H9 (cell line): Measurements from ENCODE around the gene PTER. TPM values are rescaled to one million over a fixed set of nuclear protein-coding genes. Genes with fewer than 3 reads are reported as not detected.

Experiments used
- DNase-seq: peaks from one replicate; pipeline ENCODE4 v3.0.0-alpha.2; 2017
- H2AFZ ChIP-seq: one replicate; pipeline ENCODE4 v1.6.1; 2013; ENCODE audit warnings: mild to moderate bottlenecking, low read length, control low read depth, moderate library complexity
- H2AK5ac ChIP-seq: 2 replicates; pipeline ENCODE4 v1.6.1; 2013; ENCODE audit warnings: low read length, control low read depth, mixed read lengths; ENCODE audit not compliant: insufficient read length
- H2BK120ac ChIP-seq: one replicate; pipeline ENCODE4 v1.6.1; 2013; ENCODE audit warnings: low read depth, mild to moderate bottlenecking, low read length, control low read depth, inconsistent platforms; ENCODE audit not compliant: poor library complexity, severe bottlenecking
- H2BK12ac ChIP-seq: 2 replicates; pipeline ENCODE4 v1.6.1; 2013; ENCODE audit warnings: low read length, control low read depth, mixed read lengths, low read depth; ENCODE audit not compliant: insufficient read length
- H2BK15ac ChIP-seq: 2 replicates; pipeline ENCODE4 v1.6.1; 2013; ENCODE audit warnings: low read depth, low read length, control low read depth
- H2BK20ac ChIP-seq: one replicate; pipeline ENCODE4 v1.6.1; 2013; ENCODE audit warnings: low read depth, mild to moderate bottlenecking, low read length, control low read depth, inconsistent platforms; ENCODE audit not compliant: poor library complexity, severe bottlenecking
- H2BK5ac ChIP-seq: 2 replicates; pipeline ENCODE4 v1.6.1; 2013; ENCODE audit warnings: low read length, control low read depth, mixed read lengths; ENCODE audit not compliant: insufficient read length
- H3K14ac ChIP-seq: 2 replicates; pipeline ENCODE4 v1.6.1; 2013; ENCODE audit warnings: low read length, control low read depth; ENCODE audit not compliant: insufficient read depth
- H3K18ac ChIP-seq: 2 replicates; pipeline ENCODE4 v1.6.1; 2013; ENCODE audit warnings: low read depth, mild to moderate bottlenecking, mixed read lengths, low read length, control low read depth; ENCODE audit not compliant: insufficient read length
- H3K23ac ChIP-seq: 2 replicates; pipeline ENCODE4 v1.6.1; 2013; ENCODE audit warnings: low read length, control low read depth, mixed read lengths, low read depth; ENCODE audit not compliant: insufficient read length
- H3K23me2 ChIP-seq: 2 replicates; pipeline ENCODE4 v1.6.1; 2013; ENCODE audit warnings: low read depth, mild to moderate bottlenecking, mixed read lengths, low read length, control low read depth; ENCODE audit not compliant: insufficient read length, poor library complexity, severe bottlenecking
- H3K27ac ChIP-seq: 2 replicates; pipeline ENCODE4 v1.5.1; 2013; ENCODE audit warnings: low read length, control low read depth, mixed read lengths, low read depth; ENCODE audit not compliant: insufficient read length
- H3K27me3 ChIP-seq: 2 replicates; pipeline ENCODE4 v1.6.1; 2013; ENCODE audit warnings: low read length, control low read depth, inconsistent platforms; ENCODE audit not compliant: insufficient read depth
- H3K4ac ChIP-seq: 2 replicates; pipeline ENCODE4 v1.6.1; 2013; ENCODE audit warnings: low read depth, mild to moderate bottlenecking, control low read depth, inconsistent platforms, low read length, moderate library complexity
- H3K4me1 ChIP-seq: 2 replicates; pipeline ENCODE4 v1.6.1; 2013; ENCODE audit warnings: low read length, control low read depth, inconsistent platforms; ENCODE audit not compliant: insufficient read depth
- H3K4me2 ChIP-seq: 2 replicates; pipeline ENCODE4 v1.6.1; 2013; ENCODE audit warnings: low read length, control low read depth, mixed read lengths; ENCODE audit not compliant: insufficient read length, insufficient read depth
- H3K56ac ChIP-seq: 2 replicates; pipeline ENCODE4 v1.6.1; 2013; ENCODE audit warnings: low read depth, mild to moderate bottlenecking, mixed read lengths, low read length, control low read depth; ENCODE audit not compliant: insufficient read length
- H3K79me1 ChIP-seq: 2 replicates; pipeline ENCODE4 v1.6.1; 2013; ENCODE audit warnings: low read depth, mild to moderate bottlenecking, moderate library complexity, low read length, control low read depth, inconsistent platforms; ENCODE audit not compliant: insufficient read depth, poor library complexity, severe bottlenecking
- H3K79me2 ChIP-seq: 2 replicates; pipeline ENCODE4 v1.6.1; 2013; ENCODE audit warnings: low read length, control low read depth, inconsistent platforms; ENCODE audit not compliant: insufficient read depth
- H3K9ac ChIP-seq: 2 replicates; pipeline ENCODE4 v1.6.1; 2013; ENCODE audit warnings: low read length, control low read depth, mixed read lengths; ENCODE audit not compliant: insufficient read length; ENCODE audit errors: extremely low read depth
- H3K9me3 ChIP-seq: one replicate; pipeline ENCODE4 v1.6.1; 2013; ENCODE audit warnings: low read depth, low read length, inconsistent platforms; ENCODE audit not compliant: control insufficient read depth
- H3T11ph ChIP-seq: one replicate; pipeline ENCODE4 v1.6.1; 2013; ENCODE audit warnings: mild to moderate bottlenecking, low read length, control low read depth, inconsistent platforms
- H4K20me1 ChIP-seq: one replicate; pipeline ENCODE4 v1.6.1; 2013; ENCODE audit not compliant: control insufficient read depth, insufficient read length, insufficient read depth
- H4K5ac ChIP-seq: 2 replicates; pipeline ENCODE4 v1.6.1; 2013; ENCODE audit warnings: low read depth, mild to moderate bottlenecking, mixed read lengths, low read length, control low read depth; ENCODE audit not compliant: insufficient read length
- H4K8ac ChIP-seq: replicated peaks from 2 replicates; pipeline ENCODE4 v1.6.1; 2013; ENCODE audit warnings: low read length, control low read depth, mixed read lengths, low read depth; ENCODE audit not compliant: insufficient read length
- H4K91ac ChIP-seq: 2 replicates; pipeline ENCODE4 v1.6.1; 2013; ENCODE audit warnings: low read depth, mild to moderate bottlenecking, moderate library complexity, mixed read lengths, low read length, control low read depth; ENCODE audit not compliant: insufficient read length
- H3K27ac Mint-ChIP-seq, 3 experiments: 2 replicates in 2 of 3; 3 replicates in 1 of 3; pipeline ENCODE4 v1.8.0; 2020 to 2021; ENCODE audit warnings: mixed read lengths in 3 of 3, mild to moderate bottlenecking in 1 of 3, moderate library complexity in 1 of 3
- H3K27me3 Mint-ChIP-seq: 2 replicates; pipeline ENCODE4 v1.8.0; 2021; ENCODE audit warnings: low read depth, mild to moderate bottlenecking, moderate library complexity, mixed read lengths
- H3K36me3 Mint-ChIP-seq, 3 experiments: 2 replicates in 2 of 3; 3 replicates in 1 of 3; pipeline ENCODE4 v1.8.0; 2020 to 2021; ENCODE audit warnings: low read depth in 3 of 3, mixed read lengths in 3 of 3; ENCODE audit not compliant: insufficient read depth in 1 of 3
- H3K4me1 Mint-ChIP-seq, 2 experiments: 2 replicates each; pipeline ENCODE4 v1.8.0; 2020; ENCODE audit warnings: mixed read lengths in 2 of 2
- H3K4me3 Mint-ChIP-seq, 2 experiments: 2 replicates in 1 of 2; 3 replicates in 1 of 2; pipeline ENCODE4 v1.8.0; 2020 to 2021; ENCODE audit warnings: mild to moderate bottlenecking in 2 of 2, mixed read lengths in 2 of 2, moderate library complexity in 1 of 2
- H3K9me3 Mint-ChIP-seq, 2 experiments: 2 replicates in 1 of 2; 3 replicates in 1 of 2; pipeline ENCODE4 v1.8.0; 2020; ENCODE audit warnings: mild to moderate bottlenecking in 2 of 2, mixed read lengths in 2 of 2, moderate library complexity in 1 of 2
- WGBS: extraction: QIAGEN DNeasy Blood & Tissue Kit; methylation state at CpG from one replicate; pipeline ENCODE4 v1.1.7; 2013; ENCODE audit warnings: missing lambda C conversion rate, low lambda C conversion rate, mixed read lengths; ENCODE audit not compliant: insufficient read length; ENCODE audit errors: extremely low coverage; 5-methylcytosine and 5-hydroxymethylcytosine counted together
- total RNA-seq: library from RNA; stranded (reverse); gene quantifications from 2 replicates; pipeline ENCODE4 v1.2.1, GENCODE V29; 2021
- TF ChIP-seq, protein P1 (sequence below): fragments of 200-600 bp; sonication (generic); conservative IDR thresholded peaks from 3 replicates; pipeline ENCODE4 v1.8.0; 2021; ENCODE audit warnings: antibody characterized with exemption, mild to moderate bottlenecking

PTER gene
- total RNA-seq, 1 experiment from 2014 or later, result 10.1 TPM

DNA sequence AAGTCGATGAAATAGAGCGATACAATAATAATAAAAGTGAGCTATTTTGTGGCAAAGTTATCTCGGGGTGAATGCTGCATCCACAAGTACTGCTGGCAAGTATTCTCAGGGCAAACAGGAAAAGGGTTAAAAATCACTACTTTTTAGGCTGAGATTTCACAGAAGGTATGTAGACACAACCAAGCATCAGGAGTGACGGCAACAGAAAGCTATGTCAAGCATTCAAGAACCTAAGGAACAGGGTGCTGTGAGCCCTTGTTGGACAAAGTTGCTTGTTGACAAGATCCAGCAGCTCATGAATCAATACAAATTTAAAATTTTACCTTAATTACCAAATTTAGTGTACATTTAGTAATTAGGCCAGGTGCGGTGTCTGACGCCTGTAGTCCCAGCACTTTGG lies 126.1 kb downstream of the PTER start:
- Histone ChIP-seq H4K8ac (no peak overlapping the region), H3K9me3 (no peaks in the 10 kb centered on the region), H3K27ac (no peak overlapping the region), H3K79me1 (no peaks in the 10 kb centered on the region), H3K4me1 (no peaks in the 10 kb centered on the region), H3K56ac (no peak overlapping the region), H2BK5ac (no peak overlapping the region), H3K79me2 (no peaks in the 10 kb centered on the region), H4K91ac (no peak overlapping the region), H3K4me2 (no peak overlapping the region), H2BK15ac (no peak overlapping the region), H3K27me3 (no peaks in the 10 kb centered on the region), H3T11ph (no peak overlapping the region), H3K18ac (no peak overlapping the region), H3K23me2 (no peaks in the 10 kb centered on the region), H2BK120ac (no peak overlapping the region), H2AK5ac (no peak overlapping the region), H3K9ac (no peak overlapping the region), H2BK20ac (no peak overlapping the region), H3K14ac (no peak overlapping the region), H2AFZ (no peak overlapping the region), H3K23ac (no peak overlapping the region), H4K20me1 (no peaks in the 10 kb centered on the region), H4K5ac (no peak overlapping the region), H2BK12ac (no peak overlapping the region), H3K4ac (no peak overlapping the region)
- WGBS, result no CpG with 5 or more reads among the region's 6 CpGs
- Mint-ChIP-seq H3K9me3 (no peaks in the 10 kb centered on the region; a peak in 1 of 5 replicates), H3K4me3 (no peak overlapping the region), H3K27me3 (peaks cover 2% of the 10 kb centered on the region; the same call in 1 of the 2 replicates), H3K4me1 (peaks cover 18 to 19% of the 10 kb centered on the region in 2 experiments), H3K36me3 (no peaks in the 10 kb centered on the region), H3K27ac (no peak overlapping the region)
- TF ChIP-seq, protein P1, sequence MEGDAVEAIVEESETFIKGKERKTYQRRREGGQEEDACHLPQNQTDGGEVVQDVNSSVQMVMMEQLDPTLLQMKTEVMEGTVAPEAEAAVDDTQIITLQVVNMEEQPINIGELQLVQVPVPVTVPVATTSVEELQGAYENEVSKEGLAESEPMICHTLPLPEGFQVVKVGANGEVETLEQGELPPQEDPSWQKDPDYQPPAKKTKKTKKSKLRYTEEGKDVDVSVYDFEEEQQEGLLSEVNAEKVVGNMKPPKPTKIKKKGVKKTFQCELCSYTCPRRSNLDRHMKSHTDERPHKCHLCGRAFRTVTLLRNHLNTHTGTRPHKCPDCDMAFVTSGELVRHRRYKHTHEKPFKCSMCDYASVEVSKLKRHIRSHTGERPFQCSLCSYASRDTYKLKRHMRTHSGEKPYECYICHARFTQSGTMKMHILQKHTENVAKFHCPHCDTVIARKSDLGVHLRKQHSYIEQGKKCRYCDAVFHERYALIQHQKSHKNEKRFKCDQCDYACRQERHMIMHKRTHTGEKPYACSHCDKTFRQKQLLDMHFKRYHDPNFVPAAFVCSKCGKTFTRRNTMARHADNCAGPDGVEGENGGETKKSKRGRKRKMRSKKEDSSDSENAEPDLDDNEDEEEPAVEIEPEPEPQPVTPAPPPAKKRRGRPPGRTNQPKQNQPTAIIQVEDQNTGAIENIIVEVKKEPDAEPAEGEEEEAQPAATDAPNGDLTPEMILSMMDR, result no peak
- no peak for DNase-seq

Other genes with a start within 250 kb of the PTER start
- gene C1QL3, start 84.9 kb downstream of the PTER start, total RNA-seq, result 3.2 and 4.0 TPM in 2 replicates